SHP77 (cell line): ENCODE results near the gene ZNF681.
"Not testable (repeated sequence)": the region's sequence is repeated elsewhere in the genome, so short reads cannot be mapped to it uniquely, and the experiment has no call there.

Experiments used
- DNase-seq, 2 experiments: peaks; one replicate each; lab custom pipeline; 2025; lab: John Stamatoyannopoulos, UW

The ZNF681 gene

GRCh38 chr19:23758187-23759074 is at the start of gene ZNF681:
ZNF681 (minus strand) TSS chr19:23758891; CDS start chr19:23758749, 142 bp downstream.
- peak; percentile 94 to 96 for DNase-seq

GRCh38 chr19:23804676-23805075 is 46.0 kb upstream of the ZNF681 start:
- no peak for DNase-seq

- DNase-seq: no peak
Measured at GRCh38 chr19:23802290-23802689, 43.6 kb upstream of the ZNF681 start.

GRCh38 chr19:23801803-23802202 is 43.1 kb upstream of the ZNF681 start:
- no peak for DNase-seq

GRCh38 chr19:23800868-23801267 is 42.2 kb upstream of the ZNF681 start:
- no peak for DNase-seq

GRCh38 chr19:23800271-23800670 is 41.6 kb upstream of the ZNF681 start:
- DNase-seq: no peak

DNA sequence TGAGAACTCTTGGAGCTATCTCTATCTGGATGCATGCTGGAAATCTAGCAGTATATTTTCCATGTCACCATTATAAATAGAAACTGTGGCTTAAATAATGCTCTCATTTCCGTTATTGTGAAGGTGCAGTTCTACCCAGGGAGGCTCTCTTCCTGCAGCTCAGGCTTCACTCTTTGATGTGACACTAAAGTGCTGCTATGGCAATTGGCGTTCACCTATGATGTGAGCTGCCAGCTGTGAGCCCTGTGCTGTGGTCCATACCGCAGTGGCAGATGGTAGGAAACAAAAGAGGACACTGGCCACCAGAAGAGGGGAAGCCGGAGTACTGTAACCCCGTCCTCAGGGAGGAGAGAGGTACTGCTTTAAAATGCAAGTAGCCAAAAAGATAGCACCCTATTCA is 40.6 kb upstream of the ZNF681 start:
- DNase-seq: peak; percentile 50 to 58

GRCh38 chr19:23795462-23795861 is 36.8 kb upstream of the ZNF681 start:
- no peak for DNase-seq

GRCh38 chr19:23792784-23793183 is 34.1 kb upstream of the ZNF681 start:
- no peak for DNase-seq

GRCh38 chr19:23790641-23791488 is 32.2 kb upstream of the ZNF681 start:
- DNase-seq: no peak

- no peak for DNase-seq
Measured at GRCh38 chr19:23789246-23789645, 30.6 kb upstream of the ZNF681 start.

DNA sequence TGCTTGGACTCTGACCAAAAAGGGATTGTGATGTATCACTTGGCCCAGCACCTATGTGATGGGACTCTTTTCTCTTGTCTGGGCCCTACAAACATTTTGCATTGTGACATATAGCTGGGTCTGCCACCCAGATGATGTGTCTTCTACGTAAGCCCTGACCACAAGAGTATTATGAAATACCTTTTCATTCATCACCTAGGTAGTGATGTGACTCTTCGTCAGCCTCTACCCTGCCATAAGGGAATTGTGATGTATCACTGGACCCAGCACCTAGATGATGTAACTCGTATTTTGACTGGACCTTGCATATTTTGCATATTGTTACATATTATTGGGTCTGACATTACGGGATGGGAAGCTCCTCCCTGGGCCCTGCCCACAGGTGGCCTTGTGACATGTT is 29.7 kb upstream of the ZNF681 start:
- DNase-seq: no peak

DNA sequence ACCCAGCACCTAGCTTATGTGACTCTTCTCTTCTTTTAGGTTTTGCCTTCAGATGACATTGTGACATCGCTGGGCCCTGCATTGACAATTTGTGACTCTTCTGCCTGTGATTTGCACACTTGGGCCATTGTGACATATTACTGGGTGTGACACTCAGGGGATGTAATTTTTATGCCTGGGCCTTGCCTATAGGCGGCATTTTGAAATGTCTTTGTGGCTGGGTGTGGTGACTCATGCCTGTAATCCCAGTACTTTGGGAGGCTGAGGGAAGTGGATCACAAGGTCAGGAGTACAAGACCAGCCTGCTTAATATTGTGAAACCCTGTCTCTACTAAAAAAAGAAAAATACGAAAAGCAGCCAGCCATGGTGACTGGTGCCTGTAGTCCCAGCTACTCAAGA is 28.4 kb upstream of the ZNF681 start:
- DNase-seq: no peak

DNA sequence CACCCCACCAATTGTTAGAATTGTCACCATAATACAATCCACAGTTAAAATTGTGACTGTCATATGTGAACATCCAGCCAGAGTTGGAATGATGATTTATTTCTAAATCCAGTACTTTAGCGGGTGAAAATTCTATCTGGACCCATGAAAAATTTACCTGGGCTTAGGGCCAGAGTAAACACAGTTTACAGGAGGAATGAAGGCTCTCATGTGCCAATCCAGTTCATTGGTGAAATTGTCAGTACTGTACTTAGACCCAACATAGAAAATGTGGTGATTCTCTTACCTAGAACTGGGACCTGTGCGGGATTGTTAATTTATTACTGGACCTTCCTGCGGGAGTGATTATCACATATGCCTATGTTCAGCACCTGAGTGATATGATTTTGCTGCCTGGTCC is 27.3 kb upstream of the ZNF681 start:
- DNase-seq: no peak

DNA sequence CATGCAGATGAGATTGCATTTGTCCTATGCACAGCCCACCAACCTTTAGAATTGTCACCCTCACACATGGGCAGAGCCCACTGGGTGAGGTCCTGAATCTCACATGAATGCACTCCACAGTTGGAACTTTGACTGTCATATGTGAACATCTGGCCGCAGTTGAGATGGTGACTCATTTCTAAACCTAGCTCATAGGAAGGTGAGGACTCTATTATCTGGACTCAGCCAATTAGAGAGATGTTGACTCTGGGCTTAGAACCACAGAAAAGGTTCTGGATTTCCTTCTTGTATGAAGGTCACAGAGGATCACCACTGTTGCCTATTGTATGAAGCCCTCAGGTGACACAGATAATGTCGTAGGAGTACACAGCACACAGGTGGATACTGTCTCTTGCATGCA is 25.6 kb upstream of the ZNF681 start:
- DNase-seq: no peak

- DNase-seq: no peak
Measured at GRCh38 chr19:23783636-23784035, 24.9 kb upstream of the ZNF681 start.

- no peak for DNase-seq
Measured at GRCh38 chr19:23779645-23780044, 21.0 kb upstream of the ZNF681 start.

DNA sequence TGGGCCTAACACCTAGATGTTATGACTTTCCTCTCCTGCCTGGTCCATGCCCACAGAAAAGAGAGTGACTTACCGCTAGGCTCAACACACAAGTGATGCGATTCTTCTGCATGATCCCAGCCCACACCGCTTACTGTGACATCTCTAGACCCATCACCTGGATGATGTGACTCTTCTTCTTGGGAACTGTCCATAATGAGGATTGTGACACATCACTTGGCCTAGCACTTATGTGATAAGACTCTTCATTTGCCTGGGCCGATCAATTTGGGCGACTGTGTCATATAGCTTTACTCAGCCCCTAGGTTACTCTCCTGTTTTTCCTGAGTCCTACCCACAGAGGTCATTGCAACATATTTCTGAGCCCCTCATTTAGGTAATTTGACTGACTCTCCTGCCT is 19.9 kb upstream of the ZNF681 start:
- DNase-seq: no peak

DNA sequence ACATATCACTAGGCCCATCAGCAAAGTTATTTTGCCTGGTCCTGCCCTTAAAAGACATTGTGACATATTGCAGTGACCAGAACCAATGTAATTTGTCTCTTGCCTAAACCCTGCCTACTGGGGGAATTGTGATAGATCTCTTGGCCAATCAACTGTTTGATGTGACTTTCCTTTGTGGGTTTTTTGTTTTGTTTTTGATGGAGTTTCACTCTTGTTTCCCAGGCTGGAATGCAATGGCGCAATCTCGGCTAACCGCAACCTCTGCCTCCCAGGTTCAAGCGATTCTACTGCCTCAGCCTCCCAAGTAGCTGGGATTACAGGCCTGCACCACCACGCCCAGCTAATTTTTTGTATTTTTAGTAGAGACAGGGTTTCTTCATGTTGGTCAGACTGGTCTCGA is 19.3 kb upstream of the ZNF681 start:
- not testable (repeated sequence) for DNase-seq

- no peak for DNase-seq
Measured at GRCh38 chr19:23777216-23777615, 18.5 kb upstream of the ZNF681 start.

GRCh38 chr19:23776507-23777205 is 18.0 kb upstream of the ZNF681 start:
- no peak for DNase-seq

- DNase-seq: no peak
Measured at GRCh38 chr19:23774524-23774971, 15.9 kb upstream of the ZNF681 start.
